ENCODE results near the gene RANBP3.
A peak's percentile ranks its signal among the peaks of the same experiment; 100 is the strongest.

The RANBP3 gene

DNA sequence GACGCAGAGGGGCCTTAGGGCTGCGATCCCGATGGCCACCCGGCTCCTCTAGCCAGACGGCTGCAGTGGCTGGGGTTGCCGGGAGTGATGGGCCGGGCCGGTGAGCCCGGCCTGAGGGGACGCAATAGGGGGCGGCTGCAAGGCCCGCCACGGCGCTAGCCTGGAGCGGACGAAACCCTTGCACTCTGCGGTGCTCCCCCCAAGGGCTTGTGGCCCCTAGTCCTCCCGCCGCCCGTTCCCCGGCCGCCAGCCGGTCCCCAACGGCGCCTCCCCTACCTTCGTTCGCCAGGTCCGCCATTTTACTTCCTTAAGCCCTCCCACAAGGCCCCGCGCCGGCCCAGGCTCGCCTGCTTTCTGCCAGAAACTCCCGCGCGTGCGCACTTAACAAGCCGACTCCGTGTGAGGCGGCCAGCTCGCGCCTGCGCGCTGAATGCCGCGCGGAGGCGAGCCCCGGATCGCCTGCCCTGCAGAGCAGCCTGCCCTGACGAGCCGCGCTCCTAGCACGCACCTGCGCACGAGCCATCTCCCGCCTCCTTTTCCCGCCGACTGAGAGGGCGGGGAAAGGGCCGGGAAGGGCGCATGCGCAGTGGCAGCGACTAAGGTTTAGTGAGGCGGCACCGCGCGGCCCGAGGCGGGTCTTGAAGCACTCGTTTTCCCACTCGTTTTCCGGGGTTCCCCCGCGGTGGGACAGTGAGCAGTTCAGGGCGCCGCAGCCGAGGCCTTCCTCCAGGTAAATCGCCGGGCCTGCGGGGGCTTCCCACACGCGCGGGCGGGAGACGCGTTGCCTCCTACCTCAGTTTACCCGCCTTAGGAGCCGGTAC lies at the start of gene RANBP3 (continued):
- TF ChIP-seq, protein P1, sequence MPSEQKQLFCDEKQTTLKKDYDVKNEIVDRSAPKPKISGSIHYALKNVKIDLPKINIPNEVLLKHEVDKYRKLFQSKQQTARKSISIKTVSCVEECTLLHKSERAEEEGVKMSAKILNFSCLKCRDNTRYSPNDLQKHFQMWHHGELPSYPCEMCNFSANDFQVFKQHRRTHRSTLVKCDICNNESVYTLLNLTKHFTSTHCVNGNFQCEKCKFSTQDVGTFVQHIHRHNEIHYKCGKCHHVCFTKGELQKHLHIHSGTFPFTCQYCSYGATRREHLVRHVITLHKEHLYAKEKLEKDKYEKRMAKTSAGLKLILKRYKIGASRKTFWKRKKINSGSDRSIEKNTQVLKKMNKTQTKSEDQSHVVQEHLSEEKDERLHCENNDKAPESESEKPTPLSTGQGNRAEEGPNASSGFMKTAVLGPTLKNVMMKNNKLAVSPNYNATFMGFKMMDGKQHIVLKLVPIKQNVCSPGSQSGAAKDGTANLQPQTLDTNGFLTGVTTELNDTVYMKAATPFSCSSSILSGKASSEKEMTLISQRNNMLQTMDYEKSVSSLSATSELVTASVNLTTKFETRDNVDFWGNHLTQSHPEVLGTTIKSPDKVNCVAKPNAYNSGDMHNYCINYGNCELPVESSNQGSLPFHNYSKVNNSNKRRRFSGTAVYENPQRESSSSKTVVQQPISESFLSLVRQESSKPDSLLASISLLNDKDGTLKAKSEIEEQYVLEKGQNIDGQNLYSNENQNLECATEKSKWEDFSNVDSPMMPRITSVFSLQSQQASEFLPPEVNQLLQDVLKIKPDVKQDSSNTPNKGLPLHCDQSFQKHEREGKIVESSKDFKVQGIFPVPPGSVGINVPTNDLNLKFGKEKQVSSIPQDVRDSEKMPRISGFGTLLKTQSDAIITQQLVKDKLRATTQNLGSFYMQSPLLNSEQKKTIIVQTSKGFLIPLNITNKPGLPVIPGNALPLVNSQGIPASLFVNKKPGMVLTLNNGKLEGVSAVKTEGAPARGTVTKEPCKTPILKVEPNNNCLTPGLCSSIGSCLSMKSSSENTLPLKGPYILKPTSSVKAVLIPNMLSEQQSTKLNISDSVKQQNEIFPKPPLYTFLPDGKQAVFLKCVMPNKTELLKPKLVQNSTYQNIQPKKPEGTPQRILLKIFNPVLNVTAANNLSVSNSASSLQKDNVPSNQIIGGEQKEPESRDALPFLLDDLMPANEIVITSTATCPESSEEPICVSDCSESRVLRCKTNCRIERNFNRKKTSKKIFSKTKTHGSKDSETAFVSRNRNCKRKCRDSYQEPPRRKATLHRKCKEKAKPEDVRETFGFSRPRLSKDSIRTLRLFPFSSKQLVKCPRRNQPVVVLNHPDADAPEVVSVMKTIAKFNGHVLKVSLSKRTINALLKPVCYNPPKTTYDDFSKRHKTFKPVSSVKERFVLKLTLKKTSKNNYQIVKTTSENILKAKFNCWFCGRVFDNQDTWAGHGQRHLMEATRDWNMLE (tag by site-specific recombination; conservative IDR thresholded peaks at IDR 0.05; ENCODE audit: low read depth), result no peak
- peak; percentile 25; the same call in 1 of the 2 replicates for TF ChIP-seq ZNF501 (tag by site-specific recombination; IDR thresholded peaks at IDR 0.05)
- TF ChIP-seq ZNF23 (tag by site-specific recombination; IDR thresholded peaks at IDR 0.05; ENCODE audit: borderline replicate concordance), result no peak
- no peak for TF ChIP-seq ZNF585B (tag by site-specific recombination; IDR thresholded peaks at IDR 0.05)
- no peak for TF ChIP-seq ZNF114 (tag by site-specific recombination; IDR thresholded peaks at IDR 0.05)
- TF ChIP-seq, protein P2, sequence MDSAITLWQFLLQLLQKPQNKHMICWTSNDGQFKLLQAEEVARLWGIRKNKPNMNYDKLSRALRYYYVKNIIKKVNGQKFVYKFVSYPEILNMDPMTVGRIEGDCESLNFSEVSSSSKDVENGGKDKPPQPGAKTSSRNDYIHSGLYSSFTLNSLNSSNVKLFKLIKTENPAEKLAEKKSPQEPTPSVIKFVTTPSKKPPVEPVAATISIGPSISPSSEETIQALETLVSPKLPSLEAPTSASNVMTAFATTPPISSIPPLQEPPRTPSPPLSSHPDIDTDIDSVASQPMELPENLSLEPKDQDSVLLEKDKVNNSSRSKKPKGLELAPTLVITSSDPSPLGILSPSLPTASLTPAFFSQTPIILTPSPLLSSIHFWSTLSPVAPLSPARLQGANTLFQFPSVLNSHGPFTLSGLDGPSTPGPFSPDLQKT (IDR thresholded peaks at IDR 0.05; ENCODE audit: borderline replicate concordance, low read depth, low read length), result no peak
- no peak for TF ChIP-seq RBAK (tag by site-specific recombination; IDR thresholded peaks at IDR 0.05)
- no peak for TF ChIP-seq ZNF707 (tag by site-specific recombination; IDR thresholded peaks at IDR 0.05)
- TF ChIP-seq SETDB1 (IDR thresholded peaks at IDR 0.05; ENCODE audit: insufficient read length, low read length), result no peak
- TF ChIP-seq ZNF112 (tag by site-specific recombination; IDR thresholded peaks at IDR 0.05), result no peak
- no peak for TF ChIP-seq KLF7 (tag by site-specific recombination; IDR thresholded peaks at IDR 0.05; ENCODE audit: borderline replicate concordance)
- TF ChIP-seq, protein P3, sequence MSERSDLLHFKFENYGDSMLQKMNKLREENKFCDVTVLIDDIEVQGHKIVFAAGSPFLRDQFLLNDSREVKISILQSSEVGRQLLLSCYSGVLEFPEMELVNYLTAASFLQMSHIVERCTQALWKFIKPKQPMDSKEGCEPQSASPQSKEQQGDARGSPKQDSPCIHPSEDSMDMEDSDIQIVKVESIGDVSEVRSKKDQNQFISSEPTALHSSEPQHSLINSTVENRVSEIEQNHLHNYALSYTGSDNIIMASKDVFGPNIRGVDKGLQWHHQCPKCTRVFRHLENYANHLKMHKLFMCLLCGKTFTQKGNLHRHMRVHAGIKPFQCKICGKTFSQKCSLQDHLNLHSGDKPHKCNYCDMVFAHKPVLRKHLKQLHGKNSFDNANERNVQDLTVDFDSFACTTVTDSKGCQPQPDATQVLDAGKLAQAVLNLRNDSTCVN (tag by site-specific recombination; optimal IDR thresholded peaks at IDR 0.05), result peak; percentile 97
- peak; percentile 64 for TF ChIP-seq ZXDB (tag by site-specific recombination; IDR thresholded peaks at IDR 0.05)
- TF ChIP-seq, protein P4, sequence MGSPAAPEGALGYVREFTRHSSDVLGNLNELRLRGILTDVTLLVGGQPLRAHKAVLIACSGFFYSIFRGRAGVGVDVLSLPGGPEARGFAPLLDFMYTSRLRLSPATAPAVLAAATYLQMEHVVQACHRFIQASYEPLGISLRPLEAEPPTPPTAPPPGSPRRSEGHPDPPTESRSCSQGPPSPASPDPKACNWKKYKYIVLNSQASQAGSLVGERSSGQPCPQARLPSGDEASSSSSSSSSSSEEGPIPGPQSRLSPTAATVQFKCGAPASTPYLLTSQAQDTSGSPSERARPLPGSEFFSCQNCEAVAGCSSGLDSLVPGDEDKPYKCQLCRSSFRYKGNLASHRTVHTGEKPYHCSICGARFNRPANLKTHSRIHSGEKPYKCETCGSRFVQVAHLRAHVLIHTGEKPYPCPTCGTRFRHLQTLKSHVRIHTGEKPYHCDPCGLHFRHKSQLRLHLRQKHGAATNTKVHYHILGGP (tag by site-specific recombination; IDR thresholded peaks at IDR 0.05), result no peak
- TF ChIP-seq ZFP3 (tag by site-specific recombination; IDR thresholded peaks at IDR 0.05; ENCODE audit: low read depth), result no peak
- no peak for TF ChIP-seq ZNF138 (tag by site-specific recombination; IDR thresholded peaks at IDR 0.05; ENCODE audit: borderline replicate concordance)
- TF ChIP-seq, protein P5, sequence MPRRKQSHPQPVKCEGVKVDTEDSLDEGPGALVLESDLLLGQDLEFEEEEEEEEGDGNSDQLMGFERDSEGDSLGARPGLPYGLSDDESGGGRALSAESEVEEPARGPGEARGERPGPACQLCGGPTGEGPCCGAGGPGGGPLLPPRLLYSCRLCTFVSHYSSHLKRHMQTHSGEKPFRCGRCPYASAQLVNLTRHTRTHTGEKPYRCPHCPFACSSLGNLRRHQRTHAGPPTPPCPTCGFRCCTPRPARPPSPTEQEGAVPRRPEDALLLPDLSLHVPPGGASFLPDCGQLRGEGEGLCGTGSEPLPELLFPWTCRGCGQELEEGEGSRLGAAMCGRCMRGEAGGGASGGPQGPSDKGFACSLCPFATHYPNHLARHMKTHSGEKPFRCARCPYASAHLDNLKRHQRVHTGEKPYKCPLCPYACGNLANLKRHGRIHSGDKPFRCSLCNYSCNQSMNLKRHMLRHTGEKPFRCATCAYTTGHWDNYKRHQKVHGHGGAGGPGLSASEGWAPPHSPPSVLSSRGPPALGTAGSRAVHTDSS (tag by site-specific recombination; IDR thresholded peaks at IDR 0.05), result no peak
- TF ChIP-seq ZNF140 (tag by site-specific recombination; IDR thresholded peaks at IDR 0.05), result no peak
- TF ChIP-seq, protein P6, sequence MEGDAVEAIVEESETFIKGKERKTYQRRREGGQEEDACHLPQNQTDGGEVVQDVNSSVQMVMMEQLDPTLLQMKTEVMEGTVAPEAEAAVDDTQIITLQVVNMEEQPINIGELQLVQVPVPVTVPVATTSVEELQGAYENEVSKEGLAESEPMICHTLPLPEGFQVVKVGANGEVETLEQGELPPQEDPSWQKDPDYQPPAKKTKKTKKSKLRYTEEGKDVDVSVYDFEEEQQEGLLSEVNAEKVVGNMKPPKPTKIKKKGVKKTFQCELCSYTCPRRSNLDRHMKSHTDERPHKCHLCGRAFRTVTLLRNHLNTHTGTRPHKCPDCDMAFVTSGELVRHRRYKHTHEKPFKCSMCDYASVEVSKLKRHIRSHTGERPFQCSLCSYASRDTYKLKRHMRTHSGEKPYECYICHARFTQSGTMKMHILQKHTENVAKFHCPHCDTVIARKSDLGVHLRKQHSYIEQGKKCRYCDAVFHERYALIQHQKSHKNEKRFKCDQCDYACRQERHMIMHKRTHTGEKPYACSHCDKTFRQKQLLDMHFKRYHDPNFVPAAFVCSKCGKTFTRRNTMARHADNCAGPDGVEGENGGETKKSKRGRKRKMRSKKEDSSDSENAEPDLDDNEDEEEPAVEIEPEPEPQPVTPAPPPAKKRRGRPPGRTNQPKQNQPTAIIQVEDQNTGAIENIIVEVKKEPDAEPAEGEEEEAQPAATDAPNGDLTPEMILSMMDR (tag by site-specific recombination; IDR thresholded peaks at IDR 0.05), result no peak; the same call in 1 of the 2 replicates
- no peak for TF ChIP-seq ZNF133 (tag by site-specific recombination; IDR thresholded peaks at IDR 0.05)
- no peak for TF ChIP-seq ZNF155 (tag by site-specific recombination; IDR thresholded peaks at IDR 0.05)
- no peak for TF ChIP-seq ZNF221 (tag by site-specific recombination; IDR thresholded peaks at IDR 0.05; ENCODE audit: borderline replicate concordance)
- TF ChIP-seq, protein P7, sequence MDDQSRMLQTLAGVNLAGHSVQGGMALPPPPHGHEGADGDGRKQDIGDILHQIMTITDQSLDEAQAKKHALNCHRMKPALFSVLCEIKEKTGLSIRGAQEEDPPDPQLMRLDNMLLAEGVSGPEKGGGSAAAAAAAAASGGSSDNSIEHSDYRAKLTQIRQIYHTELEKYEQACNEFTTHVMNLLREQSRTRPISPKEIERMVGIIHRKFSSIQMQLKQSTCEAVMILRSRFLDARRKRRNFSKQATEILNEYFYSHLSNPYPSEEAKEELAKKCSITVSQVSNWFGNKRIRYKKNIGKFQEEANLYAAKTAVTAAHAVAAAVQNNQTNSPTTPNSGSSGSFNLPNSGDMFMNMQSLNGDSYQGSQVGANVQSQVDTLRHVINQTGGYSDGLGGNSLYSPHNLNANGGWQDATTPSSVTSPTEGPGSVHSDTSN (CRISPR knock-in tag; IDR thresholded peaks at IDR 0.05), result peak; percentile 97
- TF ChIP-seq, protein P8, sequence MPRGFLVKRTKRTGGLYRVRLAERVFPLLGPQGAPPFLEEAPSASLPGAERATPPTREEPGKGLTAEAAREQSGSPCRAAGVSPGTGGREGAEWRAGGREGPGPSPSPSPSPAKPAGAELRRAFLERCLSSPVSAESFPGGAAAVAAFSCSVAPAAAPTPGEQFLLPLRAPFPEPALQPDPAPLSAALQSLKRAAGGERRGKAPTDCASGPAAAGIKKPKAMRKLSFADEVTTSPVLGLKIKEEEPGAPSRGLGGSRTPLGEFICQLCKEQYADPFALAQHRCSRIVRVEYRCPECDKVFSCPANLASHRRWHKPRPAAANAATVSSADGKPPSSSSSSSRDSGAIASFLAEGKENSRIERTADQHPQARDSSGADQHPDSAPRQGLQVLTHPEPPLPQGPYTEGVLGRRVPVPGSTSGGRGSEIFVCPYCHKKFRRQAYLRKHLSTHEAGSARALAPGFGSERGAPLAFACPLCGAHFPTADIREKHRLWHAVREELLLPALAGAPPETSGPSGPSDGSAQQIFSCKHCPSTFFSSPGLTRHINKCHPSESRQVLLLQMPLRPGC (tag by site-specific recombination; IDR thresholded peaks at IDR 0.05), result peak; percentile 16; the same call in 1 of the 2 replicates
